H1 (cell line): ENCODE measurements around the gene SLC16A2. TPM values are rescaled to one million over a fixed set of nuclear protein-coding genes. Genes with fewer than 3 reads are reported as not detected.

Source experiments
- CTCF ChIA-PET: fragments of 300-600 bp; sonication (Branson Sonifier 250); formaldehyde crosslinking; loops from one replicate; lab custom pipeline; 2021; ENCODE audit not compliant: partially characterized antibody; lab: Charles Lee
- POLR2A ChIA-PET: fragments of 300-600 bp; sonication (Branson Sonifier 250); formaldehyde crosslinking; loops from one replicate; lab custom pipeline; 2021; ENCODE audit warnings: inconsistent platforms; ENCODE audit not compliant: partially characterized antibody; lab: Charles Lee
- DNase-seq, 2 experiments: peaks; one replicate each; pipeline versions ENCODE4 v3.0.0 to v3.0.0-alpha.2; 2010 to 2022; ENCODE audit warnings: low spot score in 2 of 2, low read depth in 1 of 2, mixed read lengths in 1 of 2
- FAIRE-seq: peaks from 2 replicates; lab custom pipeline; 2011; peaks lifted over from hg19 to GRCh38; lab: Jason Lieb, UNC
- H2AFZ ChIP-seq: 2 replicates; pipeline ENCODE4 v1.8.1; 2012; ENCODE audit warnings: low read length, inconsistent platforms
- H2AK5ac ChIP-seq: 2 replicates; pipeline ENCODE4 v1.6.1; 2013; ENCODE audit warnings: low read depth, low read length
- H2BK120ac ChIP-seq: replicated peaks from 2 replicates; pipeline ENCODE3; 2013; ENCODE audit warnings: low read depth, low read length, inconsistent platforms
- H2BK12ac ChIP-seq: 2 replicates; pipeline ENCODE4 v1.6.1; 2013; ENCODE audit warnings: low read depth, low read length
- H2BK15ac ChIP-seq: 2 replicates; pipeline ENCODE4 v1.6.1; 2013; ENCODE audit warnings: low read length
- H2BK20ac ChIP-seq: 2 replicates; pipeline ENCODE4 v1.6.1; 2013; ENCODE audit warnings: low read length
- H2BK5ac ChIP-seq: 2 replicates; pipeline ENCODE4 v1.6.1; 2013; ENCODE audit warnings: low read depth, low read length
- H3K14ac ChIP-seq: 2 replicates; pipeline ENCODE4 v1.6.1; 2013; ENCODE audit warnings: inconsistent platforms; ENCODE audit not compliant: insufficient read length
- H3K18ac ChIP-seq: 2 replicates; pipeline ENCODE4 v1.6.1; 2013; ENCODE audit warnings: low read length; ENCODE audit errors: extremely low read depth
- H3K23ac ChIP-seq: 2 replicates; pipeline ENCODE4 v1.6.1; 2013; ENCODE audit warnings: inconsistent platforms; ENCODE audit not compliant: insufficient read length
- H3K23me2 ChIP-seq: 2 replicates; pipeline ENCODE4 v1.6.1; 2013; ENCODE audit warnings: low read depth, low read length
- H3K27ac ChIP-seq: 2 replicates; pipeline ENCODE4 v1.6.1; 2011; ENCODE audit warnings: low read depth, low read length, inconsistent platforms
- H3K27me3 ChIP-seq, 4 experiments: replicated peaks in 1 of 4; 1 replicate in 1 of 4; 2 replicates in 3 of 4; pipeline versions ENCODE4 v1.6.1 to v1.8.1; 2011 to 2013; ENCODE audit warnings: low read length in 3 of 4, mild to moderate bottlenecking in 3 of 4, inconsistent platforms in 2 of 4, mixed read lengths in 2 of 4, moderate library complexity in 1 of 4; ENCODE audit not compliant: control insufficient read depth in 3 of 4, insufficient read depth in 3 of 4; ENCODE audit errors: extremely low read depth in 1 of 4
- H3K36me3 ChIP-seq, 4 experiments: 2 replicates each; pipeline versions ENCODE4 v1.6.1 to v1.8.1; 2011 to 2013; ENCODE audit warnings: mild to moderate bottlenecking in 4 of 4, low read length in 3 of 4, moderate library complexity in 2 of 4, control low read depth in 1 of 4, inconsistent platforms in 1 of 4; ENCODE audit not compliant: insufficient read depth in 4 of 4, control insufficient read depth in 2 of 4
- H3K4ac ChIP-seq: replicated peaks from 2 replicates; pipeline ENCODE3; 2013; ENCODE audit warnings: low read length, low read depth, mixed read lengths, inconsistent platforms; ENCODE audit not compliant: insufficient read length
- H3K4me1 ChIP-seq, 4 experiments: replicated peaks in 1 of 4; 1 replicate in 1 of 4; 2 replicates in 3 of 4; pipeline versions ENCODE4 v1.6.1 to v1.8.1; 2011 to 2013; ENCODE audit warnings: low read length in 3 of 4, inconsistent platforms in 2 of 4, mixed read lengths in 1 of 4; ENCODE audit not compliant: insufficient read depth in 4 of 4, control insufficient read depth in 3 of 4
- H3K4me2 ChIP-seq, 2 experiments: 2 replicates each; pipeline versions ENCODE4 v1.6.1 to v1.8.1; 2011 to 2013; ENCODE audit warnings: low read depth in 2 of 2, low read length in 2 of 2, control low read depth in 1 of 2, inconsistent platforms in 1 of 2, mild to moderate bottlenecking in 1 of 2; ENCODE audit not compliant: insufficient read depth in 1 of 2
- H3K4me3 ChIP-seq, 4 experiments: fragments of 200-600, 300-600 bp in 1 of 4; sonication (generic), shearing (Covaris generic), sonication (Bioruptor Twin) in 1 of 4; 2 replicates each; pipeline versions ENCODE4 v1.5.1 to v1.8.1; 2011 to 2016; ENCODE audit warnings: low read length in 4 of 4, low read depth in 3 of 4, control low read depth in 2 of 4, inconsistent platforms in 2 of 4, mild to moderate bottlenecking in 2 of 4, mixed read lengths in 1 of 4, moderate library complexity in 1 of 4; ENCODE audit not compliant: insufficient read depth in 2 of 4; ENCODE audit errors: extremely low read depth in 1 of 4
- H3K56ac ChIP-seq: replicated peaks from 2 replicates; pipeline ENCODE3; 2013; ENCODE audit warnings: low read depth, mild to moderate bottlenecking, mixed read lengths, low read length, inconsistent platforms; ENCODE audit not compliant: insufficient read length
- H3K79me1 ChIP-seq: 2 replicates; pipeline ENCODE4 v1.6.1; 2013; ENCODE audit warnings: low read depth, low read length, control low read depth
- H3K79me2 ChIP-seq, 2 experiments: 2 replicates each; pipeline versions ENCODE4 v1.6.1 to v1.8.1; 2012 to 2013; ENCODE audit warnings: low read length in 2 of 2, mild to moderate bottlenecking in 2 of 2, inconsistent platforms in 1 of 2; ENCODE audit not compliant: insufficient read depth in 2 of 2, control insufficient read depth in 1 of 2
- H3K9ac ChIP-seq, 4 experiments: replicated peaks in 1 of 4; 1 replicate in 1 of 4; 2 replicates in 3 of 4; pipeline versions ENCODE4 v1.6.1 to v1.8.1; 2011 to 2013; ENCODE audit warnings: low read depth in 3 of 4, low read length in 3 of 4, control low read depth in 2 of 4, mild to moderate bottlenecking in 2 of 4, moderate library complexity in 2 of 4, inconsistent platforms in 1 of 4; ENCODE audit errors: extremely low read depth in 1 of 4
- H3K9me3 ChIP-seq, 2 experiments: 2 replicates each; pipeline versions ENCODE4 v1.6.1 to v1.8.1; 2012 to 2013; ENCODE audit warnings: mild to moderate bottlenecking in 2 of 2, moderate library complexity in 2 of 2, control low read depth in 1 of 2, inconsistent platforms in 1 of 2, low read depth in 1 of 2, low read length in 1 of 2, mixed read lengths in 1 of 2; ENCODE audit not compliant: insufficient read depth in 2 of 2
- H4K20me1 ChIP-seq, 2 experiments: replicated peaks in 1 of 2; 2 replicates each; pipeline versions ENCODE3 to v1.8.1; 2011 to 2013; ENCODE audit warnings: inconsistent platforms in 2 of 2, low read length in 2 of 2, mild to moderate bottlenecking in 1 of 2; ENCODE audit not compliant: insufficient read depth in 2 of 2, control insufficient read depth in 1 of 2
- H4K5ac ChIP-seq: 2 replicates; pipeline ENCODE4 v1.6.1; 2013; ENCODE audit warnings: low read length, low read depth, mixed read lengths, inconsistent platforms; ENCODE audit not compliant: insufficient read length
- H4K8ac ChIP-seq: 2 replicates; pipeline ENCODE4 v1.8.0; 2013; ENCODE audit warnings: mild to moderate bottlenecking, moderate library complexity, low read length, inconsistent platforms; ENCODE audit not compliant: insufficient read depth; ENCODE audit errors: extremely low read depth
- H4K91ac ChIP-seq: replicated peaks from 2 replicates; pipeline ENCODE3; 2013; ENCODE audit warnings: low read length, mixed read lengths, inconsistent platforms; ENCODE audit not compliant: insufficient read length
- BRCA1 ChIP-seq: IDR thresholded peaks from 2 replicates; pipeline ENCODE4 v1.6.1; 2012; ENCODE audit warnings: low read depth, low read length, improper control_type of control experiment
- CHD1 ChIP-seq: IDR thresholded peaks from 2 replicates; pipeline ENCODE4 v1.6.1; 2012; ENCODE audit warnings: low read depth, low read length, improper control_type of control experiment
- EGR1 ChIP-seq: IDR thresholded peaks from 2 replicates; pipeline ENCODE4 v1.6.1; 2011; ENCODE audit warnings: low read depth, low read length, borderline replicate concordance
- EP300 ChIP-seq, 2 experiments: IDR thresholded peaks; 1 replicate in 1 of 2; 2 replicates in 1 of 2; pipeline ENCODE4 v1.6.1; 2011 to 2012; ENCODE audit warnings: low read depth in 2 of 2, low read length in 2 of 2, mild to moderate bottlenecking in 2 of 2, borderline replicate concordance in 1 of 2, inconsistent platforms in 1 of 2, moderate library complexity in 1 of 2
- KDM5A ChIP-seq: fragments of 200-600 bp; IDR thresholded peaks from 2 replicates; pipeline ENCODE4 v1.7.1; 2012; ENCODE audit warnings: mild to moderate bottlenecking, low read length, inconsistent platforms, mixed read lengths
- SIN3A ChIP-seq, 2 experiments: IDR thresholded peaks in 1 of 2; conservative IDR thresholded peaks in 1 of 2; 2 replicates each; pipeline ENCODE4 v1.6.1; 2011 to 2012; ENCODE audit warnings: low read length in 2 of 2, improper control_type of control experiment in 1 of 2, low read depth in 1 of 2, mild to moderate bottlenecking in 1 of 2
- TAF7 ChIP-seq: optimal IDR thresholded peaks from 2 replicates; pipeline ENCODE3; 2011; ENCODE audit warnings: low read depth, mild to moderate bottlenecking, inconsistent platforms, low read length, moderate library complexity, borderline replicate concordance
- WGBS, 2 experiments: shearing (Covaris generic) in 1 of 2; methylation state at CpG; one replicate each; pipeline versions ENCODE4 v1.1.6 to v1.1.7; 2013 to 2015; ENCODE audit warnings: low lambda C conversion rate in 2 of 2, mixed read lengths in 2 of 2, inconsistent platforms in 1 of 2, low coverage in 1 of 2, missing lambda C conversion rate in 1 of 2; ENCODE audit not compliant: insufficient replicate concordance in 2 of 2, insufficient coverage in 1 of 2, insufficient read length in 1 of 2; ENCODE audit errors: extremely low coverage in 1 of 2, missing lambda C conversion rate in 1 of 2; 5-methylcytosine and 5-hydroxymethylcytosine counted together
- polyA plus RNA-seq, 7 experiments: library from polyadenylated mRNA; depleted of rRNA in 3 of 7; stranded (reverse) in 5 of 7; unstranded in 2 of 7; fragments of >200 nt in 5 of 7; fragments of 200-250 nt in 2 of 7; gene quantifications; 1 replicate in 5 of 7; 2 replicates in 1 of 7; 4 replicates in 1 of 7; pipeline versions ENCODE4 v1.2.1 to v1.2.3, GENCODE V29; 2011 to 2013; ENCODE audit warnings: missing spikeins in 2 of 7, mixed read lengths in 2 of 7
- total RNA-seq: library from RNA; stranded (reverse); fragmentation: NEBNext Ultra II Directional; extraction: Animal tissue kit (Norgen Biotek cat#: 25700); gene quantifications from 2 replicates; pipeline ENCODE4 v1.2.1, GENCODE V29; 2021
- TF ChIP-seq, protein P1 (sequence below), 3 experiments: IDR thresholded peaks; 1 replicate in 2 of 3; 2 replicates in 1 of 3; pipeline versions ENCODE4 v1.5.1 to v1.6.1; 2011; ENCODE audit warnings: low read length in 3 of 3, mild to moderate bottlenecking in 3 of 3, inconsistent platforms in 2 of 3, low read depth in 1 of 3, moderate library complexity in 1 of 3; ENCODE audit not compliant: insufficient read depth in 1 of 3; ENCODE audit errors: control extremely low read depth in 1 of 3

SLC16A2 gene
- total and polyA plus RNA-seq, 2 of the 8 experiments (the other 6 are each of a cell fraction or from before 2014, with no cell fraction given) = 24.4 to 32.2 TPM

DNA sequence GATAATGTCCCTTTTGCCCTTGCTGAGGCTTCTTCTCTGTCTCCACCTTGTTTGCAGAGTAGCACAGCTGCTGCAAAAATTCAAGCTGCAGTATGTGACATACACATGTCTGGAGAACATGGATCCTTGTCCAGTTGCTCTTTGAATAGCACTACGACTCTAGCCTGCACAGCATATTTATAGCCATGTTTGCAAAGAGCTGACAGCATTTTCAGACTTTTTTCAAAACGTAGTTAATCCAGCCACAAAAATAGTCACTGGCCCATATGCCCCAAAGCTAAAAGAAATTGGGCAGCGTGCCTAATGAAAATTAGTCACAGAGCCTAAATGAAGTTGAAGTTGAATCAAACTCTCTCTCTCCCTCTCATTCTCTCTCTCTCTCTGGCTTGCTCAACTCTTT, 17.5 kb downstream of the SLC16A2 start:
- H4K5ac ChIP-seq = no peak overlapping the region
- no peaks in the 10 kb centered on the region for H3K79me2 ChIP-seq
- no peaks in the 10 kb centered on the region for H3K79me1 ChIP-seq
- H2BK15ac ChIP-seq = no peak overlapping the region
- no peak overlapping the region for H2AK5ac ChIP-seq
- H3K27me3 ChIP-seq = no peaks in the 10 kb centered on the region
- H3K23me2 ChIP-seq = no peaks in the 10 kb centered on the region
- no peaks in the 10 kb centered on the region for H3K4me1 ChIP-seq
- no peaks in the 10 kb centered on the region for H3K9me3 ChIP-seq
- no peak overlapping the region for H3K4me3 ChIP-seq
- H4K20me1 ChIP-seq = no peaks in the 10 kb centered on the region
- H3K4me2 ChIP-seq = no peak overlapping the region
- POLR2A ChIA-PET = no interaction called here
- H4K91ac ChIP-seq = no peak overlapping the region
- H2BK120ac ChIP-seq = no peak overlapping the region
- H2BK12ac ChIP-seq = no peak overlapping the region
- no peak for DNase-seq
- no peak overlapping the region for H3K14ac ChIP-seq
- H3K56ac ChIP-seq = no peak overlapping the region
- no peak overlapping the region for H2BK5ac ChIP-seq
- H3K9ac ChIP-seq = no peak overlapping the region
- no peak overlapping the region for H2AFZ ChIP-seq
- no peak overlapping the region for H3K18ac ChIP-seq
- H2BK20ac ChIP-seq = no peak overlapping the region
- no peak overlapping the region for H3K23ac ChIP-seq
- FAIRE-seq = peak; percentile 52
- H3K36me3 ChIP-seq = no peaks in the 10 kb centered on the region
- 94% methylated on average over 3 of the region's 3 CpGs; no CpG with 5 or more reads in 1 of the 2 experiments for WGBS, 2 experiments
- no peak overlapping the region for H4K8ac ChIP-seq
- H3K27ac ChIP-seq = no peak overlapping the region
- H3K4ac ChIP-seq = no peak overlapping the region
- CTCF ChIA-PET = no interaction called here
- no peak for TF ChIP-seq EGR1
- no peak for TF ChIP-seq KDM5A
- no peak for TF ChIP-seq BRCA1
- TF ChIP-seq SIN3A (conservative IDR thresholded peaks at IDR 0.05 in 1 of 2, IDR thresholded peaks at IDR 0.05 in 1 of 2; ENCODE audit: low read depth in 1 of 2, low read length in 2 of 2) = no peak
- TF ChIP-seq, protein P1, sequence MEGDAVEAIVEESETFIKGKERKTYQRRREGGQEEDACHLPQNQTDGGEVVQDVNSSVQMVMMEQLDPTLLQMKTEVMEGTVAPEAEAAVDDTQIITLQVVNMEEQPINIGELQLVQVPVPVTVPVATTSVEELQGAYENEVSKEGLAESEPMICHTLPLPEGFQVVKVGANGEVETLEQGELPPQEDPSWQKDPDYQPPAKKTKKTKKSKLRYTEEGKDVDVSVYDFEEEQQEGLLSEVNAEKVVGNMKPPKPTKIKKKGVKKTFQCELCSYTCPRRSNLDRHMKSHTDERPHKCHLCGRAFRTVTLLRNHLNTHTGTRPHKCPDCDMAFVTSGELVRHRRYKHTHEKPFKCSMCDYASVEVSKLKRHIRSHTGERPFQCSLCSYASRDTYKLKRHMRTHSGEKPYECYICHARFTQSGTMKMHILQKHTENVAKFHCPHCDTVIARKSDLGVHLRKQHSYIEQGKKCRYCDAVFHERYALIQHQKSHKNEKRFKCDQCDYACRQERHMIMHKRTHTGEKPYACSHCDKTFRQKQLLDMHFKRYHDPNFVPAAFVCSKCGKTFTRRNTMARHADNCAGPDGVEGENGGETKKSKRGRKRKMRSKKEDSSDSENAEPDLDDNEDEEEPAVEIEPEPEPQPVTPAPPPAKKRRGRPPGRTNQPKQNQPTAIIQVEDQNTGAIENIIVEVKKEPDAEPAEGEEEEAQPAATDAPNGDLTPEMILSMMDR (IDR thresholded peaks at IDR 0.05; ENCODE audit: control extremely low read depth in 1 of 3, insufficient read depth in 1 of 3, low read depth in 1 of 3, low read length in 3 of 3) = no peak
- no peak for TF ChIP-seq CHD1
- no peak for TF ChIP-seq EP300 (IDR thresholded peaks at IDR 0.05; ENCODE audit: borderline replicate concordance in 1 of 2, low read depth in 2 of 2, low read length in 2 of 2)
- no peak for TF ChIP-seq TAF7
